Ecto neural progenitor cell (in vitro differentiated cells): ENCODE results near the gene CLCC1.
A peak's percentile ranks its signal among the peaks of the same experiment; 100 is the strongest.
"Not testable (repeated sequence)": the region's sequence is repeated elsewhere in the genome, so short reads cannot be mapped to it uniquely, and the experiment has no call there.

Experiments
- DNase-seq: peaks from one replicate; pipeline ENCODE4 v3.0.0-alpha.2; 2018; ENCODE audit warnings: low spot score

Gene CLCC1

GRCh38 chr1:108963052-108963686 lies at the start of gene CLCC1:
TSS of gene CLCC1 (minus strand) at chr1:108963484. CDS start at chr1:108950437, 13,047 bp downstream.
- peak; percentile 91 for DNase-seq

GRCh38 chr1:109011335-109011734 lies 48.1 kb upstream of the CLCC1 start:
- no peak for DNase-seq

GRCh38 chr1:108996622-108997021 lies 33.3 kb upstream of the CLCC1 start:
- DNase-seq, result not testable (repeated sequence)

- no peak for DNase-seq
These were observed 19.8 kb upstream of the CLCC1 start for GRCh38 chr1:108983114-108983513.

DNA sequence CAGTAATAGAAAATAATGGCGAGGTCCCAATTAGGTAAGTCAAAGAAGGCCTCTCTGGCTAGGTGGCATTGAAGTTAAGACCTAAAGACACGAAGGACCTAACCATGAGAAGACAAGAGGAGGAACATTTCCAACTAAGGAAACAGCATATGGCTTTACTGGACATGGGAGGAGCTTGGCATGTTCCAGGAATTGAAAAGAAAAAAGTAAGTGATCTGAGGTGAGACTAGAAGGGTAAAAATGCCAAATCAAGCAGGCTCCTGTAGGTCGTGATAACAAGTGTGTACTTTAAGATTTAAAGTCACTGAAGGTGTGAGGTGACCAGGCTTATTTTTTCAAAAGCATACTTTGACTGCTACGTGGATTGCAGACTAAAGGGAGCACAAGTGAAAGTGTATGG lies 13.4 kb upstream of the CLCC1 start:
- DNase-seq, result no peak

- DNase-seq, result no peak
These were observed 9.7 kb upstream of the CLCC1 start for GRCh38 chr1:108972951-108973350.

DNA sequence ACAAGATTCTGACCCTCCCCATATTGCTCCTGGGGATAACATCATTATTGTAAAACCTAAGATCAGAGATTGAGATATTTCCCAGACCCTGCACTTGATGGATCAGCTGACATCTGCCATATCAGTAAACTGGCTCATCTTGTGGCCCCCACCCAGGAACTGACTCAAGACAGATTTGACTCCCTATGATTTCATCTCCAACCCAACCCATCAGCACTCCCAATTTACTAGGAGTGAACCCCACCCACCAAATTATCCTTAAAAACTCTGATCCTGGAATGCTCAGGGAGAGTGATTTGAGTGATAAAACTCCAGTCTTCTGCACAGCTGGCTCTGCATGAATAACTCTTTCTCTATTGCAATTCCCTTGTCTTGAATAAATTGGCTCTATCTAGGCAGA lies 6.1 kb upstream of the CLCC1 start:
- DNase-seq, result no peak

DNA sequence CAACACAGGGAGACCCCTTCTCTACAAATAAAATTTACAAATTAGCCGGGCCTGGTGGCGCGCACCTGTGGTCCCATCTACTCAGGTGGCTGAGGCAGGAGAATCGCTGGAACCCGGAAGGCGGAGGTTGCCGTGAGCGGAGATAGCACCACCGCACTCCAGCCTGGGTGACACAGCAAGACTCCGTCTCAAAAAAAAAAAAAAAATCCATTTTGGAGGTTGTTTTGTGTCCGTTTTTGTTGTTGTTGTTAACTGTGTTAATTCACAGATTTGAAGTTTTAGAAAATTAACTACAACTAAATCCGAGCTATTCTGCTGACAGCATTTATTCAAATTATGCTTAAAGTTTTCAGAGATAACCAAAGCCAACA lies 618 bp downstream of the CLCC1 start:
- no peak for DNase-seq

DNA sequence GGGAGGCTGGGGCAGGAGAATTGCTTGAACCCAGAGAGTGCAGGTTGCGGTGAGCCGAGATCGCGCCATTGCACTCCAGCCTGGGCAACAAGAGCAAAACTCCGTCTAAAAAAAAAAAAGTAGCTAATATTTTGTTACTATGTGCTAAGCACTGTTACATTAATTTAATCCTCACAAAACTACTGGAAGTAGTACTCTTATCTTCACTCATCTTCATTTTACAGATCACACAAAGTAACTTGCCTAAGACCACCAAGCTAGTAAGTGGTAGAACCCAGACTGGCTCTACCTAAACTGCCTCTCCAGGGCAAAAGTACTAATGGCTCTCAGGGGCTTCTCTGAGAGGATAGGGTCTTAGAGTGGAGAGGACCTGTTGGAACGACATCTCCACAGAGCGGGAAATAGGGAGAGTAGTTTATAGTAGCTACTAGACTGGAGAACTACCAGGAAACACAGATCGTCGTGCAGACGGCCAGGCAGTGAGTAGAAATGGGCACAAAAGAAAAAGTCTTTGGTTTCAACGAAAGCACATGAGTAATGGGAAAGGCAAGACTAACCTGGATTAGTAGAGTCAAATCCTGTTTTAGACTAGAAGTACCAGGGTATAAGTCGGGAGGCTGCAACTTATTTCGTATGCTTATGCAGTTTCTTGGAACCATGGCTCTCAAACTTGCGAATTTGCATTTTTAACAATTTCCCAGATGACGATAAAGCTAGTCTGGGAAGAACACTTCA lies 1.4 kb downstream of the CLCC1 start:
- DNase-seq, result no peak

DNA sequence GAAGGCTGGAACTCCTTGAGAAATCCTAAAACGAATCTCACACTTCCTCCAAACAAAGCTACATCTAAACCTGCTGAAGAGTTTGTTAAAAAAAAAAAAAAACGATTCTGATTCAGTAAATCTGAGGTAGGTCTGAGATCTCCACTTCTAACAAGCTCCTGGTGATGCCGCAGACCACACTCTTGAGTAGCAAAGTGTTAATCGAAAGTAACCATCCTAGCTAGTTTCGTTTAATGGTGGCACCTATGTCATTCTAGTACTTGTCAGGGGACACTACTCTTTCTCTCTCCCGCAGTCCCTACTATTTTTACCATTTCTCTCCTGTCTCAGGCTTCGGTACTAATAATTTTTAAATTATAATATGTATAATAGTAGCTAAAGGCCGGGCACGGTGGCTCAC lies 2.1 kb downstream of the CLCC1 start:
- DNase-seq, result no peak

- DNase-seq, result no peak
These were observed 2.6 kb downstream of the CLCC1 start for GRCh38 chr1:108960719-108961118.

GRCh38 chr1:108957888-108958287 lies 5.4 kb downstream of the CLCC1 start:
- DNase-seq, result no peak

GRCh38 chr1:108955881-108956280 lies 7.4 kb downstream of the CLCC1 start:
- DNase-seq, result no peak

- no peak for DNase-seq
These were observed 8.2 kb downstream of the CLCC1 start for GRCh38 chr1:108955111-108955510.

GRCh38 chr1:108953452-108953851 lies 9.8 kb downstream of the CLCC1 start:
- no peak for DNase-seq

DNA sequence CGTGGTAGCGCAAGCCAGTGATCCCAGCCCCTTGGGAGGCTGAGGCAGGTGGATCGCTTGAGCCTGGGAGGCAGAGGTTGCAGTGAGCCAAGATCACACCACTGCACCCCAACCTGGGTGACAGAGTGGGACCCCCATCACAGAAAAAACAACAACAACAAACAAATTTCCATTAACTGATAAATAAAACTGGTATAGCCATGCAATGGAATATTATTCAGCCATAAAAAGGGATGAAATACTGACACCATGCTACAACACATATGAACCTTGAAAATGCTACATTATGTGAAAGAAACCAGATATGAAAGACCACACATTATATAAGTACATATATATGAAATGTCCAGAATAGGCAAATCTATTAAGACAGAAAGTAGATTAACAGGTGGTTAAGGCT lies 12.0 kb downstream of the CLCC1 start:
- no peak for DNase-seq

DNA sequence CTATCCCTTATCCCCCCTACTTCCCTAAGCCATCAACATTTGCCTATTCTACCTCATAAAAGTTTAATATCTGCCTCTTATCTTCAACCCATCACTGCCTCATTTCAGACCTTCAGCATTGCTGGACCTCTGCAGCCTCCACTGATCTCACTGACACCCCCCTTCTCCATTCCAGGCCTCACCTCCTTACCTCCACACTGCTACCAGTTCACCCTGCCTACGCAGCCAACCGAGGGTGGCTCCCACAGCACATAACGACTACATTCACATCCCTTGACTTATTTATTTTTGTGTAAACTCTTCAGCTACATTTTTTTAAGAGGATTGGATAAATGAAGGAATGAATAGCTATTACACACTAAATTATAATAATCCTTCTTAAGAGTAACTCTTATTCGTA lies 14.2 kb downstream of the CLCC1 start:
- no peak for DNase-seq

GRCh38 chr1:108947871-108948525 lies 15.3 kb downstream of the CLCC1 start:
- no peak for DNase-seq

- no peak for DNase-seq
These were observed 27.1 kb downstream of the CLCC1 start for GRCh38 chr1:108936170-108936569.

DNA sequence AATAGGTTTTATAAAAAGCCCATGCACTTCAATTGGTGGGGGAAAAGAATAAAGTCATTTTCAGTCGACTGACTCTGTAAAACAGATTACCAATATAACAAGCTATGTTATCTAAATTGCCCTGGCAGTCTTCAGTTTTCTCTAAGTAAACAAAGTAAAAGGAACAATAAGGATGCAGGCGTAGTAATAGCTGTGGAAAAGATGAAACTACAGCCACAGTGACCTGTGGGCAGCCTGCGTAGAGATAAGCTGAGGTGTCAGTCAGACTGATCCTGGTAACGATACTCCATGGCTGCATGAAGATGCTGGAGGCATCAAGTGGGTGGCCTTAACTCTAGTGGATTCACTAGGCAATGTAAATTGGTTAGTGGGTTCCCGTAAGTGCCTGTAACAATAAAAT lies 29.3 kb downstream of the CLCC1 start:
- no peak for DNase-seq

GRCh38 chr1:108927565-108927964 lies 35.7 kb downstream of the CLCC1 start:
- not testable (repeated sequence) for DNase-seq

- no peak for DNase-seq
These were observed 37.4 kb downstream of the CLCC1 start for GRCh38 chr1:108925920-108926319.

- DNase-seq, result no peak
These were observed 46.5 kb downstream of the CLCC1 start for GRCh38 chr1:108916788-108917187.
